HL-60/S4 treated with phorbol 12-myristate 13-acetate at 8.2 ng/mL for 4 days and 3 days (cell line): ENCODE data around the gene ADCK2.
"Not testable (repeated sequence)": the region's sequence is repeated elsewhere in the genome, so short reads cannot be mapped to it uniquely, and the experiment has no call there.

Experiments used
- in situ Hi-C: fragments of 300-500 bp; cut with MboI; formaldehyde crosslinking; loops from 2 replicates; pipeline ENCODE4 v1.15.0; 2022; ENCODE audit warnings: low sequenced_read_pairs

ADCK2 gene

DNA sequence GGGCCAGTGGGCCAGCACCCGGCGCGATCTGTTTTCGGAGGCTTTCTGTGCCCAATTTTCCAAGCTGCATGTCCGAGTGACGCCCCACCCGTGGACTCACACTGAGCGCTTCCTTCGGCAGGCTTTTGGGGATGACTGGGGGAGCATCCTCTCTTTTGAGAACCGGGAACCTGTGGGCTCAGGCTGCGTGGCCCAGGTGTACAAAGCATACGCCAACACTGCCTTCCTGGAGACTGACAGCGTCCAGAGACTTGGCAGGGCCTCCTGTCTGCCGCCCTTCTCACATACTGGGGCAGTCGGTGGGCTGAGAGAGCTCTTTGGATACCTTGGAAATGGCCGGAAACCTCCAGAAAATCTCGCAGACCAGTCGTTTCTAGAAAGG lies 1.0 kb downstream of the ADCK2 start:
- in situ Hi-C loops = no loop called here

DNA sequence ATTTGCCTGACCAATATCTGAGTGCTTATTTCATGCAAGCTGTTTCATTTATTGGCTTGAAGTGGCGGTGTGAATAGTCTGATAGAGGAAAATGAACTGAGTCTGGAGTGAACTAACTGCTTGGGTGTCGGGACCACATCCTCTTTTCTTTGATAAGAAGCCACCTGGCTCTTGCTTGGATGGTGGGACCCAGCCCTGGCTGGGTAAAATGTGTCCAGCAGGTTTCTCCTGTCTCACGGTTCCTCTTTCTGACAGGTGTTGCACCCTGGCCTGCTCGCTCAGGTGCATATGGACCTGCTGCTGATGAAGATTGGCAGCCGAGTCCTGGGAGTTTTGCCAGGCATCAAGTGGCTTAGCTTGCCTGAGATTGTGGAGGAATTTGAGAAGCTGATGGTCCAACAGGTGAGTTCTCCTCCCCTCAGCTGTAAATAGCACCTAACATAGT lies 1.6 kb downstream of the ADCK2 start:
- in situ Hi-C loops = no loop called here

DNA sequence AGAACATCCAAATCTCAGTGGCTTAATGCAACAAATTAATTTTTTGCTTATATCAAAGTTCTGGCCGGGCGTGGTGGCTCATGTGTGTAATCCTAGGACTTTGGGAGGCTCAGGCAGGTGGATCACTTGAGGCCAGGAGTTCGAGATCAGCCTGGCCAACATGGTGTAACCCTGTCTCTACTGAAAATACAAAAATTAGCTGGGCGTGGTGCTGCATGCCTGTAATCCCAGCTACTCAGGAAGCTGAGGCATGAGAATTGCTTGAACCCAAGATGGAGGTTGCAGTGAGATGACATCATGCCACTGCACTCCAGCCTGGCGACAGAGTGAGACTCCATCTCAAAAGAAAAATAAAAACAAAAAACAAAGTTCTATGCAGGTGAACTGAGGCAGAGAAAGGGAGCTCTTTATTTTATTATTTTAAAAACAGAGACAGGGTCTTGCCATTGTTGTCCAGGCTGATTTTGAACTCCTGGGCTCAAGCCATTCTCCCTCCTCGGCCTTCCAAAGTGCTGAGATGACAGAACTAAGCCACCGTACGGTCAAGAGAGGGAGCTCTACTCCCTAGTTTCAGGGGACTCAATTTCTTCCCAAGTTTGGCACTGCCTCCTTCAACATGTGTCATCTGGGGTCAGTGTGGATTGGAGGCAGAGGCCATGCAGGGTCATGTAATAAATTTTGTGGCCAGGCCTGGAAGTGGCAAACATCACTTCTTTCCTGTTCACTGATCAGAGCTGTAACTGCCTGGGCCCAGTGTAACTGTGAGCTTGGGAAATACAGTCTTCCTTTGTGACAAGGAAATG lies 2.4 kb downstream of the ADCK2 start:
- in situ Hi-C loops = no loop called here

DNA sequence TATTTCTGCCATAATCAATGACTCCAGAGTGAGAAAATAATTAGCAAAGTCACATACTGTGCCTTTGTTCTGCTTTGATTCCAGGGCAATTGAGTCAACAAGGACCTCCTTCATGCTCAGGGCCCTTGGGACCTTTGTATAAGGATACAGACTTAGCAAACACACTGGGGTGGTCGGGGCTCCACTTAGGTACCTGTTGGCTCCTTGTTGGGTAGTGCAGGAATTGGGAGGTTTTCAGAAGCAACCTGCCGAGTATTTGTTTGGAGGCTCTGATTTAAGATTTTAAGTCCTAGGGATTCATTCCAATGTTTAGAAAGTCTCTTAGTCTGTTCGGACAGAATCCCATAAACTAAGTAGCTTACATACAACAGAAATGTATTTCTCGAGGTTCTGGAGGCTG lies 3.0 kb downstream of the ADCK2 start:
- in situ Hi-C loops = no loop called here

DNA sequence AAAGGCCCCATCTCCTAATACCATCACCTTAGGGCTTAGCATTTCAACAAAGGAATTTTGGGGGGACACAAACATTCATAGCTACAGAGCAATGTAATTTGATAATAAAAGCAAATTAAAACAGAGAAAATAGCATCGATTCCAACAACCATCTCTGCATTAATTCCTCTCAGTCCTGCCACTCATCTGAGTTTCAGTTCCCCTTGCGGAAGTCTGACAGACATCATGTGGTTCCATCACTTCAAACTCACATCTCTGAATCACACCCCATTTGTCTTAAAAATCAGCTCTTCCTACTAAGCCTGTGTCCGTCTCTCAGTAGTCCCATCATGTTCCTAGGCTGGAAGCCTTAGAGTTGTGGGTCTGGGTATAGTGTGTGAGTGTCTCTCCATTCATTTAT lies 3.6 kb downstream of the ADCK2 start:
- in situ Hi-C loops = no loop called here

DNA sequence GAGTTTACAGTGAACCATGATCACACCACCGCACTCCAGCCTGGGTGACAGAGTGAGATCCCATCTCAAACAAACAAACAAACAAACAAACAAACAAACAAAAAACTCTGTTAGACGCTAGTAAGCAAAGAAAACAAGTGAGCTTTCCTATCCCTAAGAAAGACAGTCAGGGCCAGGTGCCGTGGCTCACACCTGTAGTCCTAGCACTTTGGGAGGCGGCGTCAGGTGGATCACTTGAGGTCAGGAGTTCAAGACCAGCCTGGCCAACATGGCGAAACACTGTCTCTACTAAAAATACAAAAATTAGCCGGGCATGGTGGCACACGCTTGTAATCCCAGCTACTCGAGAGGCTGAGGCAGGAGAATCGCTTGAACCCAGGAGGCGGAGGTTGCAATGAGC lies 4.2 kb downstream of the ADCK2 start:
- in situ Hi-C loops = not testable (repeated sequence)

DNA sequence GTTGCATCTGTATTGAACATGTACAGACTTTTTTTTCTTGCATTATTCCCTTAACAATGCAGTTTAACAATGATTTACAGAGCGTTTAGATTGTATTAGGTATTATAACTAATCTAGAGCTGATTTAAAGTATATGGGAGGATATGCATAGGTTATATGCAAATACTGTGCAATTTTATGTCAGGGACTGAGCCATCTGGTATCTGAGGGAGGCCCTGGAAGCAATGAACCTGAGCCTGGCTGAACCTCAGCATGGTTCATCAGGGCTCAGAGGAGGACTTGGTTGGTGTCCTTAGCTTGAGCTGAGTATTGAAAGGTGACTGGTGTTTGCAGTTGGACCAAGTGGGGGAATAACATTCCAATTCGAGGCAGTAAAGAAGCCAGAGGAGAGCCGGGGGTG lies 4.8 kb downstream of the ADCK2 start:
- in situ Hi-C loops = no loop called here

DNA sequence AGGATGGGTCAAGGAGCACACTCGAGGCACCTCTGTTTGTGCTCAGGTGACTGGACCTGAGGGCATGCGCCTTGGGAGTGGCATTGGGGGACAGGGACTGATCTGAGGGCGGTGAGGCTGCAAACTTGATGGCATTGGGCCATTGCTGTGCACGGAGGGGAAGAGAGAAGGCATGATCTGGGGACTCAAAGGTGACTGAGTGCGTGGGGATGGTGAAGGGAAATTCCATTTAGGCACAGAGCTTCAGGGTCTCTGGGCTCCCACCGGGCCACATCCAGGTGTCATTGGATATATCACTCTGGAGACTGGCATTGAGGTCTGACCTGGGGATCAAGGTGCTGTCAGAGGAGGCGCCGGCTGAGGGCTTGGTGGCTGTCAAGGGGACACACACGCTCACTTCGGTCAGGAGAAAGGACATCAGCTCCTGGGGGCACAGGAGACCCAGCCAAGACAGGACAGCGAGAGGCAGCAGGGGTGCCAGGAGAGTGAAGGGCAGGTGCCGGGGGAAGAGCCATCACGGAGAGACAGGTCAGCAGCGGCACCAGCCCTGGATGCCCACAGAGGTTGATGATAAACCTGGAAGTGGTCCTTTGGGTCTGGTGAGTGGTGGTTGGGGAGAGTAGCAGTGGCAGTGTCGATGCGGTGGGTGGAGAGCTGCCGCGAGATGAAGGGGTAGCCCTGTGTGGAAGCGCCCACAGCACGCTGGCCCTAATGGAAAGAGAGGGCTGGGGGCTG lies 5.5 kb downstream of the ADCK2 start:
- in situ Hi-C loops = no loop called here

DNA sequence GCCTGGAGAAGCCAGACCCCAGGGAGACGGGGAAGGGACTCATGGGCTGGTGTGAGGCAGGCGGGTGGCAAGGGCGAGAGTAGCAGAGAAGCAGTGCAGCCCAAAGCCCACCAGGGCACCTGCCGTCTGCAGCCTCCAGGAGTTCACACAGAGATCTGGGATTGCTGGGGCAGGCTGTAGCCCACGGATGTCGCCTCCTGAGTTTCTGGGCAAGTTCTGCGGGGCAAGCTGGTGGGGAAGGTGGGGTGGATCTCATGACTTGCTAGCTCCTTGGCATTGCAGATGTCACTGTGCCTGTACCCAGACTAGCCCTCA lies 6.0 kb downstream of the ADCK2 start:
- in situ Hi-C loops = no loop called here

DNA sequence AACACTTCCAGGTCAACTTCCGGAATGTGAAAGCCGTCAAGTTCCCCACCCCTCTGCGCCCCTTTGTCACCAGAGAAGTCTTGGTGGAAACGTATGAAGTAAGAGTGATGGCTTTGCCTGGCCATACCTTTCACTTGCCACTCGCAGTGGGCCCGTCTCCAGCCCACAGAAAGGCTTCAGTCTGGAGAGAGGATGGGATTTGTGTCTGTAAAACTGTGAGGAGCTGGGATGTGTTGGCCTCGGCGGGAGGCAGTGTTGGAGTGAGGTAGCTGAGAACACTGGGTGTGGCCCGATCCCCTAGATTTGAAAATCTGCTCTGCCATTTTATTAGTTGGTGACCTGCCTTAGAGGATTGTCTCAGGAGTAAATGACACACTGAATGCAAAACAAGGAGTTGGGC lies 6.4 kb downstream of the ADCK2 start:
- in situ Hi-C loops = no loop called here

DNA sequence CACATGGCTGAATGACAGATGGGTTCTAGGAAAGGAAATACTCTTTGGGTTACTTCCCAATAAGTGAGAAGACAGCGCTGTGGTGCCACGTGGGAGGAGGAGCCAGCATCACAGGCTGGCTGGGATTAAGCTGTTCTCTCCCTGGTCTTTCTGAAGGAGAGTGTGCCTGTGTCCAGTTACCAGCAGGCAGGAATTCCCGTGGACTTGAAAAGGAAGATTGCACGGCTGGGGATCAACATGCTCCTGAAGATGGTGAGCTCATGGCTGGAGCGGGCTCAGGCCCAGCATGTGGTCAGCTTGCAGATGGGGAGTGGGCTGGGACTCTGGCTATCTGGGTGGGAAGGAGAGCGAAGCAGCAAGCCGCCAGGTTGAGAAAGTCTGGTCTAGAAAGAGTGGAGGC lies 8.1 kb downstream of the ADCK2 start:
- in situ Hi-C loops = no loop called here

DNA sequence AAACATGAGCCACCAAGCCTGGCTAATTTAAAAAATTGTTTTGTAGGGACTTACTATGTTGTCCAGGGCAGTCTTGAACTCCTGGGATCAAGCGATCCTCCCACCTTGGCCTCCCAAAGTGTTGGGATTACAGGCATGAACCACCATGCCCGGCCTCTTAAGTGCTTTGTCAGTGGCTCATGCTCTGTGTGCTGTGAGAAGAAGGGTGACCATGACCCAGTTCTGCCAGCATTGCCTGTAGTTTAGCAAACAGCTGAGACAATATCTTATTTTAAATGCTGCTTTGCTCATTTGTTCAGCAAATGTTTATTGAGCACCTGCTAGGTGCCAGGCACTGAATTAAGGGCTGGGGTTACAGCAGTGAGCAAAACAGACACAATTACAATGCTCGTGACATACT lies 9.0 kb downstream of the ADCK2 start:
- in situ Hi-C loops = no loop called here

DNA sequence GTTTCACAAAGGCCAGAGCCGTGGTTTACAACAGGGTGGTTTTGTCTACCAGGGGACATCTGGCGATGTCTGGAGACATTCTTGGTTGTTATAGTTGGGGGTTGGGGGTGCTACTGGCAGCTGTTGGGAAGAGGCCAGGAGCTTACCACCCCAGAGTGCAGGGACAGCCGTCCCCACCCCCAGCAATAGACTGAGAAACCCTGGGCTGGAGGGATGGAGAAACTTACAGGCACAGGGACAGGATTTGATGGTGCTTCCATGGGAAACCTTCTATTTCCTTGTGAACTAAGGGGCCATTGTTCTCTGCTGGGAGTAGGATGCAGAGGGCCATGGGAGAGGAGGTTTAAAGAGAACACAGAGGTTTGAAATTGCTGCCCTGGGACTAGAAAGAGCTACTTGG lies 10.9 kb downstream of the ADCK2 start:
- in situ Hi-C loops = no loop called here

DNA sequence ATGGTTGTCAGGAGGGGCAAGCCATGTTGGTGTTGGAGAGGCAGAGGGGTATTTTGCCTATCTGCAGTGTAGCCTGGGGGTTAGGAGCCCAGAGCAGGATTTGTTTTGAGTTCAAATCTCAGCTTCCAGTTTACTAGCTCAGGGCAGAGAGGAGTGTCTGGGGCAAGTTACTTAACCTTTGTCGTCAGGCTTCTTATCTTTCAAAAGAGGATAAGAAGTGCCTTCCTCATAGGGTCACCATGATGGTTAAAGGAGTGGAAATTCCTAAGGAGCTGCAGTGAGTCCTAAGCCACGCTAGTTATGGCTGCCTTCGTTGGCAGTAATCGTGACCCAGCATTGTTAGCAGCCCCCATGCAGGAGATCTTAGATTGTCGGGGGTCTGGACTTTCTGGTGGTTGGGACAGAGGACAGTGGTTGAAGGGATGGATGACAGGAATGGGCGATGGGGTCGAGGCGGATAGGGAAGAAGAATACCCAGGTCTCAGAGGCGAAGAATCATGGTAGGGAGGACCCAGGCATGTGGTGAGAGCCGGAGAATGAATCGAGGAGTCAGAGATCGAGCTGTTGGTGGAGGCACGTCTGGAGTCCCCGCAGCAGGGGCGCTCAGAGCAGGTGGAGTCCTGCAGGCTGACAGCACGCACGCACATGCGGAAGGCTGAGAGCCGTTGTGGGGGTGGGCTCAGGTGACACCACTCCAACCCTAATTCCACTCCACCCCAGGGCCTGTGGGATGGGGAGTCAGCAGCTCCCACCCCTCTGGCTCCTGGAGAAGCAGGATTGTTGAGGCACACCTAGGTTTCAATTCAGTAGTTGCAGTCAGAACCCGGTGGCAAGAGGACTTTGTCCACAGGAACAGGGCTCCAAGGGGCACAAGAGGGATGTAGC lies 11.6 kb downstream of the ADCK2 start:
- in situ Hi-C loops = no loop called here

DNA sequence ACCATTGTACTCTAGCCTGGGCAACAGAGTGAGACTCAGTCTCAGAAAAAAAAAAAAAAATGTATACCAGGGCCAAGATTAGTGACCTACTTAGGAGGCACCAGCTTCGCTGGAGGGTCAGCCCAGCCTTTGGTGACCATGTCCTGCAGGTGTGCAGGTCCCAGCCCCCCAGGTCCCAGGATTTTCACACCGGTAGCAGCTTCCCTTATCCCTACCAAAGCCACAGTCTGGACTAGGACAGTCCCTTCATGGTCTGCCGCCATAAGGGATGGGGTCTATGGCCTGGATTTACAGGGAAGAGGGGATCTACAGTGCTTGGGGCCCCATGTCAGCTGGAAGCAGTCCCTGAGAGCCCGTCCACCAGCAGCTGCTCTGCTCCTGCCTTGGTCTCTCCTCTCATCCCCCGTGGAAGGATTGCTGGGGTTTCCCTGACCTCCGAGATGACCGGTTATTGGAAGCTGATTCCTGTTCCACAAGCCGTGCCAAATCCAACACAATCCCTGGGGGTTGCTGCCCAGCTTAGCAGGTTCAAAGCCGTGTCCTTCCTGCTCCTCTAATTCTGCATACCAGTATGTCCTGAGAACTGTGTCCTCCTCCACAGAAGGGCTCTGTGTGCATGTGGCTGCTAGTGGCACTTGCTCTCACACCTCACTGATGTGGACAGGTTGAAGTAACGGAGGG lies 12.8 kb downstream of the ADCK2 start:
- in situ Hi-C loops = no loop called here

DNA sequence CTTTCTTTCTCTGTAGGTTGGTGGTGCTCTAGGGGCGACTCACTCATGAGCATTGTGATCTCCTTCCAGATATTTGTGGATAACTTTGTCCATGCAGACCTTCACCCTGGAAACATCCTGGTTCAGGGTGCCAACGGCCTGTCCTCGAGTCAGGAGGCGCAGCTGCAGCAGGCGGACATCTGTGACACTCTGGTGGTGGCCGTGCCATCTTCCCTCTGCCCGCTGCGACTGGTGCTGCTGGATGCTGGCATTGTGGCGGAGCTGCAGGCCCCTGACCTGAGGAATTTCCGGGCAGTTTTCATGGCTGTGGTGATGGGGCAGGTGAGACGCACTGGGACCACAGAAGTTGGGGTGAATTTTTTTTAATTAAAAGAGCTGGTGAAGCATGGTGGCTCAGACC lies 14.2 kb downstream of the ADCK2 start:
- in situ Hi-C loops = no loop called here

DNA sequence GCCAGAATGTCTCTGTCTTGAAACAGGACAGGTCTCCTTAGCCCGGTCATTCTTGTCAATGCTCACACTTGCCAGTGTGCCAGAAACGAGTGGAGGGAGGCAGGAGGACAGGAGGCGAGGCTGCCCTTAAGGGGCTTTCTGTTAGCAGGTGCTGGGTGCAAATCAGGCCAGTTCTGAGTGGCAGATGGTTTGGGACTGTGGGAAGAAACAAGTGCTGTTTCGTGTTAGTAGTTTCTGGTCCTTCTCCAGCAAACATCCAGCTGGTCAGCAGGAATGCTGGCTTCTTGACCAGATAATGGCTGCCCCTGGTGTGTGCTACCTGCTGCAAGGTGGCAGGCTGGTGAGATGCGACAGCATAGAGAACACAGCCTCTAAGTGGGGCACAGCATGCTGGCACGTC lies 15.6 kb downstream of the ADCK2 start:
- in situ Hi-C loops = no loop called here

DNA sequence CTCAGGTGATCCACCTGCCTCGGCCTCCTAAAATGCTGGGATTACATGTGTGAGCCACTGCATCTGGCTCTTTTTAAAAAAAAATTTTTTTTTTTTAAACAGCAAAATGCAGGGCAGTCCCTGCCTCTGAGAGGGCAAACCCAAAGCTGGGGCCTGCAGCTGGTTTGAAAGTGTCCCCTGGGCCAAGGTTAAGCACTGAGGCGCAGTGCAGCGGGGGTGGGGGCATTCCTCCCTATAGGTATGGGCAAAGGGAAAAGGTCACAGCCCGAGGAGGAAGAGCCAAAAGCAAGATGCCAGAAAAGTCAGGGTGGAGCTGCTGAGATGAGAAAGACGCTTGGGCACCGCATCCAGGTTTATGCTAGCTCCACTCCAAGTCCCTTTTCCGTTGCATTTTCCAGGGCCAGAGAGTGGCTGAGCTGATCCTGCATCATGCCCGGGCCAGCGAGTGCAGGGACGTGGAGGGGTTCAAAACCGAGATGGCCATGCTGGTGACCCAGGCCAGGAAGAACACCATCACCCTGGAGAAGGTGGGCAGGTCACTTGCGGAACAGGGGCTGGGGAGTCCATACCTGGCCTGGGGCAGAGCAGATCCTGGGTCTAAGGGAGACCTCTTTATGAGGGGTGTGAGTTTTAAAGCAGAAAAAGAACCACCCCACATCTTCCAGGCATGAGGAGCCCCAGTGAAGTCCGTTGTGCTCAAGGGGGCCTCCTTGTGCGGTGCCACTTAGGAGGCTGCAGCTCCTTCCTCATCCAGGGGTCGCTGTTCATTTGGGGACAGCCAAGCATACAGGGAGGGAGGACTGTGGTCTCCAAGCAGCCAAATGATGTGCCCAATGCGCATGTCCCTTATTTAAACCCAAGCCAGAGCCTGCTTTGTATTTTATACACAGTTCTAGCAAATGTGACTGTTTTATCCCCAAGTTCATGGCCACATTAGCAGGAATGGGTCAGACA lies 16.7 kb downstream of the ADCK2 start:
- in situ Hi-C loops = no loop called here

DNA sequence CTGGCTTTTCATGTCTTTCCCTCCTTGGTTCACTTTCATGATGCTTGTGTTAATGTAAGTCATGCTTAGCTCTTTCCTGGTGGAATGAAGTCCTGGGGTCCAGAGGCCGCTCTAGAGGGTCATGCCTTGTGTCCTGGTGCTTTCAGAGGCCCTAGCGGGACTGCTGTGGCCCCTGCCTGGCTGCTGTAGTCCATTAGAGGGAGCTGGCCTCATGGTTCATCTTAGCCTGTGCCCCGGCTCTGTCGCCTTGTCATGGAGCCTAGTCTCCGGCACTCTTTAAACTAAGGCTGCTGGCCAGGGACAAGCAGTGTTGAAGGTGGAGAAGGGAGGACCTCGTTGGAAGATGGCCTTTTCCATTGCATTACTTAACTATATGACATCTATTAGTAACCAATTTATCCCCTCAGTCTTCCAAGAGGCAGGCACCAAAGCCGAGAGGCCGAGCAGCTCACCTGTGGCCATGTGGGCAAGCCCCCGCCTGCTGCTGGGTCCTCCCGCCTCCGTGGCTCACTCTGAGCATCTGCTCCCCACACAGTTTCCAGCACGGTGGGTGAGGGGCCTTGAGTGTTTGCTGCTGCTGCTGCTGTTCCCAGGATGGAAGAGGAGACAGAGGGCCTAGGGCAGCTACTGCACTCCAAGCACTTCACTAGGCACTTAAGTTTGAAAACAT lies 18.8 kb downstream of the ADCK2 start:
- in situ Hi-C loops = no loop called here
